HUES48 (cell line): Measurements from ENCODE around the gene GRK3.
"Not testable (repeated sequence)": the region's sequence is repeated elsewhere in the genome, so short reads cannot be mapped to it uniquely, and the experiment has no call there.

ENCODE experiments used
- H3K27ac ChIP-seq: one replicate; pipeline ENCODE4 v1.7.0; 2013; ENCODE audit warnings: low read depth, low read length, inconsistent platforms
- H3K27me3 ChIP-seq: 2 replicates; pipeline ENCODE4 v1.6.1; 2013; ENCODE audit warnings: mild to moderate bottlenecking, low read length; ENCODE audit not compliant: control insufficient read depth, insufficient read depth
- H3K36me3 ChIP-seq: 2 replicates; pipeline ENCODE4 v1.6.1; 2013; ENCODE audit warnings: low read length; ENCODE audit not compliant: control insufficient read depth, insufficient read depth
- H3K4me1 ChIP-seq: 2 replicates; pipeline ENCODE4 v1.6.1; 2013; ENCODE audit warnings: mild to moderate bottlenecking, low read length; ENCODE audit not compliant: control insufficient read depth, insufficient read depth
- H3K4me3 ChIP-seq: 2 replicates; pipeline ENCODE4 v1.5.1; 2013; ENCODE audit warnings: mild to moderate bottlenecking, low read depth, low read length
- H3K9ac ChIP-seq: 2 replicates; pipeline ENCODE4 v1.6.1; 2013; ENCODE audit warnings: mild to moderate bottlenecking, low read depth, low read length, moderate library complexity
- H3K9me3 ChIP-seq: 2 replicates; pipeline ENCODE4 v1.6.1; 2013; ENCODE audit warnings: low read length; ENCODE audit not compliant: control insufficient read depth, insufficient read depth

The GRK3 gene

DNA sequence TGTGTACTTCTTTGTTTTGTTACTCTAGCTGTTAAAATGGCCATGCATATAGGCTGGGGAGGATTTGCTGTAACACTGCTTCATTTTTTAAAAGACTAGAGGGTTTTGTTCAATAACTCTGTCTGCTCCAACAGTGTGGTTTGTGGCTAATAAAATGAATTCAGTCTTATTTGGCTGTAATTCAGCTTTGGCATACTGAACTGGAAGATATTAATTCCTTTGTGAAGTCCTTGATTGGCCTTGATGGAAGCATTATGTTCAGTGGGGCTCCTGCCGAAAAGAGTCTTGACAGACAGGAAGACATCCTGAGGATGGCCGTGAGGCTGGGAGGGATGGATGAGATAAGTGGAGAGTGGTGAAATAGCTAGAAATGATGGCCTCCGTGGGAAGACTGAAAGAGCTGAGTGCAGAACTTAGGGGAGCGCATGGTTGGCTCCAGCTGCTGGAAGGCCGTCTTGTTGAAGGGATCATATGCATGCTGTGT lies 132.7 kb downstream of the GRK3 start:
- Histone ChIP-seq H3K27ac (no peak overlapping the region), H3K9ac (no peak overlapping the region), H3K36me3 (peaks cover 22% of the 10 kb centered on the region), H3K4me3 (no peak overlapping the region), H3K9me3 (no peaks in the 10 kb centered on the region), H3K4me1 (no peaks in the 10 kb centered on the region), H3K27me3 (no peaks in the 10 kb centered on the region)

DNA sequence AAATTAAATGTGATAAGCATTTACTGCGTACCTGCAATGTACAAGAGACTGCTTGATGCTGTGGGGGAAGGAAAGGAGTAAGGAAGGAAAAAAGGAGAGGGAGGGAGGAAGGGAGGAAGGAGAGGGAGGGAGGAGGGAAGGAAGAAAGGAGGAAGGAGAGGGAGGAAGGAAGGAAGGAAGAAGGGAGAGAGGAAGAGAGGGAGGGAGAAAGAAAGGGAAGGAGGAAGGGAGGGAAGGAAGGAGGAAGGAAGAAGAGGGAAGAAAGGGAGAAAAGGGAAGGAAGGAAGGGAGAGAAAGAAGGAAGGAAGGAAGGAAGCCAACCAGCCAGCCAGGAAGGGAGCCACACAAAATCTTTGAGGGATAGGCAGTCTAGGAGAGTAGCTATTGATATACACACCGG lies 133.5 kb downstream of the GRK3 start:
- Histone ChIP-seq H3K9me3 (no peaks in the 10 kb centered on the region), H3K36me3 (peaks cover 21% of the 10 kb centered on the region), H3K9ac (no peak overlapping the region), H3K27me3 (no peaks in the 10 kb centered on the region), H3K4me1 (no peaks in the 10 kb centered on the region), H3K27ac (no peak overlapping the region), H3K4me3 (no peak overlapping the region)

DNA sequence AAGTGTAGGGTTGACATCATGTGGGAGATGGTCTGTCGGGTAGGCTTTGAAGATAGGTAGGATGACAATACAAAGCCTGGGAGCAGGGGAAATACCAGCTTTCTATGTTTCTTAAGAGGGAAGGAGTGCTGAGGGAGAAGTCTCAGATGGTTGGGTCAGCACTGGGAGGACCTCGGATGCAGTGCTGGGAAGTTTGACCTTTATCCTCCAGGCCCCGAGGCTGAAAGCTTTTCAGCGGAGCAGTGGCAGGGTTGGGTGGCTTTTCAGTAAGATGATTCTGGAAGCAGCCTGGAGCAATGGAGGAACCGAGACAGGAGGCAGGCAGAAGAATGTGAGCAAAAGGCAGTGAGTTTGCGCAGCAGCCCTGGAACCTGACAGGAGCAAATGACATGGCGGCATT lies 134.0 kb downstream of the GRK3 start:
- no peak overlapping the region for H3K27ac ChIP-seq
- no peaks in the 10 kb centered on the region for H3K27me3 ChIP-seq
- H3K9me3 ChIP-seq = no peaks in the 10 kb centered on the region

DNA sequence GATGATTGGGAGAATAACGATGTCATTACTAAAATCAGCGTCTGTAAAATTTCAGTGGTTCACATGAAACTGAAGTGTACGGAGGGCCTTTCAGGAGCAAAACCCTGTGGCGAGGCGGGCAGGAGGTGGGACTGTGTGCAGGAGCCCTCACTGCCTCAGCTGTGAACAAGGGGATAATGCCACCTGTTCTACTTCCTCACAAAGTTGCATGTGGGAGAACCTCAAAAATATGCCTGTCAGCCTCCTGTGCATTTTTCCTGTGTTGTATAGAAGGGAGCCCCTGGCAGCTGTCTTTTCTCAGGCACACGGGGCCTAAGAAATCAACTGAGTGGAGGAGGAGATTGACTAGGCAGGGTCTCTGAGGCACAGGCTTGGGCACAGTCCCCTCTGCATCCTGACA lies 134.5 kb downstream of the GRK3 start:
- H3K9me3 ChIP-seq = no peaks in the 10 kb centered on the region

More for the DNA sequence above, 134.0 kb downstream of the GRK3 start:
- Histone ChIP-seq H3K4me1 (no peaks in the 10 kb centered on the region), H3K9ac (no peak overlapping the region), H3K36me3 (peaks cover 21% of the 10 kb centered on the region), H3K4me3 (no peak overlapping the region)

DNA sequence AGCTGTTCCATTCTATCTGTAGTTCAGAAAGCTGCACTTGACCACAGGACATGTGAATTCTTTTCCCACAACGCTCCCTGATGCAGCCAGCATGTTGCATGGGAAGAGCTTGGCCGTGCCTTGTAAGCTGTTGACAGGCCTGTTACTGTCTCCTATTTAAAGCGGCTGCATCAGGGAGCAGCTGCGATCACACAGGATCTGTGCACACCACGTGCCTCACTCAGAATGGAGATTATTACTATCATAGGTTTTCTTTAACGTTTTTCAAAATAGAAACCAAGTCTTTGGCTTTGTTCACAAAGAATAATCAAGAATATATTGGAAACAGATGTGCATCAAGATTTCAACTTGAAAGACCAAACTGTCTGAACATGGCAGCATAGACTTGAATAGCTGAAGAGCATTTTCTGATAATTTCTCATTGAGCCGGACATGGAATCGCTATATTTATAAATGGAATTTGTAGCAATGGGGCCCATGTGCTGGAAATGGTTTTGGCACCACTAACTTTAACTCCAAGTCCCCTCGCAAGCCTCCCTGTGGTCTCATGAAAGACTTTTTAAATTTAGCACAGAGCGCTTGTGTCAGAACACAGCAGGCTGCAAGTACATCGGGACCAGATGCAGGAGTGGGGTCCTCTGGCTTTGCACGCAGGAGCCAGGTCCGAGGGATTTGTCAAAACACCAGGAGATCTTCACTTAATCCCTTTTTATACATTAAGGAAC lies 136.7 kb downstream of the GRK3 start:
- H3K27me3 ChIP-seq = no peaks in the 10 kb centered on the region
- no peak overlapping the region for H3K9ac ChIP-seq
- no peaks in the 10 kb centered on the region for H3K9me3 ChIP-seq
- no peak overlapping the region for H3K27ac ChIP-seq
- H3K4me1 ChIP-seq = no peaks in the 10 kb centered on the region
- H3K4me3 ChIP-seq = no peak overlapping the region
- peaks cover 21% of the 10 kb centered on the region for H3K36me3 ChIP-seq

More for the DNA sequence above, 134.5 kb downstream of the GRK3 start:
- Histone ChIP-seq H3K27me3 (no peaks in the 10 kb centered on the region), H3K36me3 (peaks cover 26% of the 10 kb centered on the region), H3K4me3 (no peak overlapping the region), H3K4me1 (no peaks in the 10 kb centered on the region), H3K9ac (no peak overlapping the region), H3K27ac (no peak overlapping the region)

DNA sequence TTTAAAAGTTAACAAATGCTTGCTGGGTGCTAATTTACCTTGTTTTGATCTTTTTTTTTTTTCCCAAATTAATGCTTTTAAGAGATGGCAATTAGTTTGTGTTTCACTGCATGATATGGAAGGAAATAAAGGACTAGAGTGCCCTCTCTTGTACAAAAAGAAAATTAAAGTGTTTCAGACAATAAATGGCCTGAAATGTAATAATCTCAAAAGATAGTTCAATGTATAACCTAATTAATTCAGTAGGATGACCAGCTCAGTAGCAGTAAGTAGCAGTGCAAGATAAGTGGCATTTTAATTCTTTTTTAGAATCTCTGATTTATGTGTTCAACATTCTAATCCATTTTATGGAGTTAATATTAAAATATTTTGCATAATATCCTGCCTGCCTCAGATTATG lies 137.6 kb downstream of the GRK3 start:
- Histone ChIP-seq H3K4me1 (no peaks in the 10 kb centered on the region), H3K9ac (no peak overlapping the region), H3K9me3 (no peaks in the 10 kb centered on the region), H3K27ac (no peak overlapping the region), H3K27me3 (no peaks in the 10 kb centered on the region), H3K4me3 (no peak overlapping the region), H3K36me3 (peaks cover 16% of the 10 kb centered on the region)

DNA sequence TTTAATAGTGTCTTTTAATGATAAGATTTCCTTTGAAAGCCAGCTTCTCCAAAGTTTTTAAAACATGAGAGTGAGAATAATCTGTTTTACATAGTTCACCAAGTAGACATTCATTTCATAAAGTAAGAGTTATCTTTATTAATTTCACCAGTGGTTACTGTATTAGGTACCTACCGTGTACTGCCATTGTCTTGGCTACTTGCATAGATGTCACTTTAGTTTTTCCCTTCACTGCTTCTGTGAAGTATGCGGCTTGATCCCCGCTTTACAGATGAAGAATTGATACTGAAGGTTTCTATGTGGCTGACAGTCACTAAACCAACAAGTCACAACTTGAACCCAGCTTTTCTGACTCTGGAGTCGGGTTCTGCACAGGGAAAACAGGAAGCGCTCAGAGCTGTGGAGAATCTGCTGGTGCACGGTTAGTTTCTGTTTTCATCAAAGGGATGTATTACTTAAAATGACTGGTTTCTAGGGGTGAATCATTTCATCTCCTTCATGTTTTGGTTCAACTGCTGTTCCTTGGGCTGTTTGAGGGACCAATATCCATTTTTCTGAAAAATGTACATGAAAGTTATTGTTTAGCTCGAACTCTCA lies 138.2 kb downstream of the GRK3 start:
- Histone ChIP-seq H3K9me3 (no peaks in the 10 kb centered on the region), H3K36me3 (peaks cover 22% of the 10 kb centered on the region), H3K27ac (no peak overlapping the region), H3K4me1 (no peaks in the 10 kb centered on the region), H3K4me3 (no peak overlapping the region), H3K27me3 (no peaks in the 10 kb centered on the region), H3K9ac (no peak overlapping the region)

DNA sequence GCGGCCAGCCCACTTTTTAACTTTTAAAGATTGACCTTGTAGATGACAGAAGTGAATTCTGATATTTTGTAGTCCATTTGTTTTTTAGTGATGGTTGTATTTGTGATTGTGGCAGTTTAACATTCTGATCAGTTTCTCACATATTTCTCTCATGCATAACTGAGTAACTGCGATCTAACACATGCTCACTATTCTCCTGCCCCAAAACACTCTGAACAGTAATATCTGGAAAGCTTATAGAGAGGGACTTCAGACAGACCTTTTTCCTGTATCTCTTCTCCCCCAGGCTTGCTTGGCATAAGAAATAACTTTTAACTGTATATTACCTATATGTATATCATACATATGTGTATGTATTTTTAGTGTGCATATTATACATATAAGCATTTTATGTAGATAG lies 140.2 kb downstream of the GRK3 start:
- H3K4me3 ChIP-seq = no peak overlapping the region
- H3K36me3 ChIP-seq = peaks cover 23% of the 10 kb centered on the region
- H3K4me1 ChIP-seq = no peaks in the 10 kb centered on the region
- H3K27ac ChIP-seq = no peak overlapping the region
- H3K9me3 ChIP-seq = no peaks in the 10 kb centered on the region
- no peaks in the 10 kb centered on the region for H3K27me3 ChIP-seq
- H3K9ac ChIP-seq = no peak overlapping the region

DNA sequence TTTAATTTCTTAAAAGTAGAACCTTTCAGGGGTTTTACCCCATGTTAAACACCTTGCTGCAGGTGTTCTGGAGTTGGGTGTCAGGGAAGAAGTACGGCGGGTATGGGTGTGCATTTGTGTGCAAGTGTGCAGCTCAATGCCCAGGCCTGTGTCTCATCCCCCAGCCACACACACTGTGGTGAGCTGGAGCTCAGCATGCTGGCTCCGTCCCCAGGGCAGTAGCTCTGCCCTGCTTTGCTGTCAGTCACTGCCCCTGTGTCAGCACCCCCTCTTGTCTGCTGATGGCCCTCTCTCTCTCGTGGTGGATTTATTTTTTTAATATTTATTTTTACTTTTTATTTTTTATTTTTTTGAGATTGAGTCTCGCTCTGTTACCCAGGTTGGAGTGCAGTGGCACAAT lies 141.7 kb downstream of the GRK3 start:
- Histone ChIP-seq H3K4me3 (no peak overlapping the region), H3K4me1 (no peaks in the 10 kb centered on the region), H3K9ac (no peak overlapping the region), H3K9me3 (no peaks in the 10 kb centered on the region), H3K27ac (no peak overlapping the region), H3K27me3 (no peaks in the 10 kb centered on the region), H3K36me3 (peaks cover 29% of the 10 kb centered on the region)

DNA sequence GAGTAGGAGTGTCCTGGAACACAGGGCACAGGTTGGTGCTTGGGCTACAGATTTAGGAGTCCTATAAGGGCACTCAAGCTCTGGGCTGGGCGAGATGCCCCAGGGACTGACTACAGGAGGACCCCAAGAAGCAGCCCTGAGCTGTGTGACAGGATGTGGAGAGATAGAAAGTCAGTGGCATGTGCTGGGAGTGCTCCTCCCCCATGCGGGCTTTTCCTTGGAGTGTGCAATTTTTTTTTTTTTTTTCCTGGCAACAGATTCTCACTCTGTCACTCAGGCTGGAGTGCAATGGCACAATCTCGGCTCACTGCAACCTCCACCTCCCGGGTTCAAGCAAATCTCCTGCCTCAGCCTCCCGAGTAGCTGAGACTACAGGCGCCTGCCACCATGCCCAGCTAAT lies 144.0 kb downstream of the GRK3 start:
- H3K27ac ChIP-seq, H3K27me3 ChIP-seq, H3K9me3 ChIP-seq, H3K4me1 ChIP-seq, H3K4me3 ChIP-seq, H3K9ac ChIP-seq: not testable (repeated sequence)
- H3K36me3 ChIP-seq = peaks cover 32% of the 10 kb centered on the region

DNA sequence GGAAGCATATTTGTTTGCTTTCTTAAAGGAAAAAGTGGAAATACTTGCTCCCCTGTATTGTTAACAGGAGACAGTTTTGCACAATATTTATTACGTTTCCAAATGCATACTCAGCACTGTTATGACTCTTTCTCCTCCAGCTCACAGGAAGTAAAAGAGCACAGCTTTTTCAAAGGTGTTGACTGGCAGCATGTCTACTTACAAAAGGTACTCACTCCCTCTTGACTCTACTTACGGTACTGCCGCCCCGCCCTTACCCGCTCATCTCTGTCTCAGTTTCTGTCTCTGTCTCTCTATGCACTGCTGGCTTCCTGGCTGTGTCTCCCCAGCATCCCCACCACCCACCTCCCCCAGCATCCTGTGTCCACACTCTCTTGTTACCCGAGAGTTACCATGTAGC lies 145.3 kb downstream of the GRK3 start:
- peaks cover 34% of the 10 kb centered on the region for H3K36me3 ChIP-seq
- H3K4me1 ChIP-seq = no peaks in the 10 kb centered on the region
- no peaks in the 10 kb centered on the region for H3K27me3 ChIP-seq
- H3K27ac ChIP-seq = no peak overlapping the region
- no peak overlapping the region for H3K4me3 ChIP-seq
- H3K9ac ChIP-seq = no peak overlapping the region
- no peaks in the 10 kb centered on the region for H3K9me3 ChIP-seq
